CD8-positive, alpha-beta memory T cell (primary cell): Measurements from ENCODE around the gene AGAP1. TPM values are rescaled to one million over a fixed set of nuclear protein-coding genes. Genes with fewer than 3 reads are reported as not detected.

Experiments
- CTCF ChIA-PET: fragments of 350-600 bp; sonication (Branson Sonifier 250); formaldehyde crosslinking; loops from one replicate; lab custom pipeline; 2021; ENCODE audit warnings: antibody characterized with exemption; lab: Charles Lee
- POLR2A ChIA-PET: fragments of 350-600 bp; sonication (Branson Sonifier 250); formaldehyde crosslinking; loops from one replicate; lab custom pipeline; 2021; ENCODE audit warnings: antibody characterized with exemption; lab: Charles Lee
- DNase-seq, 5 donors: peaks; one replicate each; pipeline versions ENCODE4 v3.0.0 to v3.0.0-alpha.2; 2020 to 2022; ENCODE audit warnings: mixed read lengths in 1 of 5
- H3K27ac ChIP-seq: one replicate; pipeline ENCODE4 v1.7.0; 2013; ENCODE audit warnings: low read depth, mild to moderate bottlenecking, low read length, moderate library complexity
- H3K27me3 ChIP-seq: 2 replicates; pipeline ENCODE4 v1.7.0; 2013; ENCODE audit warnings: low read length, mild to moderate bottlenecking; ENCODE audit not compliant: insufficient read depth, poor library complexity, severe bottlenecking
- H3K36me3 ChIP-seq: 2 replicates; pipeline ENCODE4 v1.7.0; 2013; ENCODE audit warnings: mild to moderate bottlenecking, low read length, moderate library complexity; ENCODE audit not compliant: insufficient read depth
- H3K4me1 ChIP-seq: 2 replicates; pipeline ENCODE4 v1.7.0; 2013; ENCODE audit warnings: mild to moderate bottlenecking, low read length, moderate library complexity; ENCODE audit not compliant: insufficient read depth
- H3K4me3 ChIP-seq: 2 replicates; pipeline ENCODE4 v1.7.0; 2013; ENCODE audit warnings: mild to moderate bottlenecking, low read length
- H3K9me3 ChIP-seq: 2 replicates; pipeline ENCODE4 v1.7.0; 2013; ENCODE audit warnings: mild to moderate bottlenecking, low read length
- H3K27ac Mint-ChIP-seq, 8 donors: one replicate each; pipeline ENCODE4 v1.8.0; 2020 to 2021; ENCODE audit warnings: mixed read lengths in 8 of 8, mild to moderate bottlenecking in 6 of 8, inconsistent platforms in 3 of 8, moderate library complexity in 3 of 8
- H3K27me3 Mint-ChIP-seq, 2 donors: one replicate each; pipeline ENCODE4 v1.8.0; 2020 to 2021; ENCODE audit warnings: mixed read lengths in 2 of 2, mild to moderate bottlenecking in 1 of 2, moderate library complexity in 1 of 2
- H3K36me3 Mint-ChIP-seq, 3 donors: one replicate each; pipeline ENCODE4 v1.8.0; 2020 to 2021; ENCODE audit warnings: mixed read lengths in 3 of 3, inconsistent platforms in 1 of 3, mild to moderate bottlenecking in 1 of 3
- H3K4me1 Mint-ChIP-seq, 3 donors: one replicate each; pipeline ENCODE4 v1.8.0; 2020 to 2021; ENCODE audit warnings: mixed read lengths in 3 of 3, inconsistent platforms in 1 of 3, mild to moderate bottlenecking in 1 of 3
- H3K4me3 Mint-ChIP-seq, 7 donors: one replicate each; pipeline ENCODE4 v1.8.0; 2020 to 2021; ENCODE audit warnings: mixed read lengths in 7 of 7, mild to moderate bottlenecking in 6 of 7, moderate library complexity in 4 of 7, inconsistent platforms in 2 of 7
- H3K9me3 Mint-ChIP-seq, 5 donors: one replicate each; pipeline ENCODE4 v1.8.0; 2020 to 2022; ENCODE audit warnings: mixed read lengths in 5 of 5, mild to moderate bottlenecking in 3 of 5, moderate library complexity in 2 of 5, inconsistent platforms in 1 of 5
- polyA plus RNA-seq: library from polyadenylated mRNA; unstranded; fragments of 300-500 nt; fragmentation: Illumina TruSeq; gene quantifications from one replicate; pipeline ENCODE4 v1.2.3, GENCODE V29; 2021
- total RNA-seq, 2 experiments: library from RNA; stranded (reverse); gene quantifications; one replicate each; pipeline ENCODE4 v1.2.3, GENCODE V29; 2021

AGAP1 gene
- total and polyA plus RNA-seq, 3 experiments from 2014 or later = 1.2 to 3.3 (median 2.7) TPM

DNA sequence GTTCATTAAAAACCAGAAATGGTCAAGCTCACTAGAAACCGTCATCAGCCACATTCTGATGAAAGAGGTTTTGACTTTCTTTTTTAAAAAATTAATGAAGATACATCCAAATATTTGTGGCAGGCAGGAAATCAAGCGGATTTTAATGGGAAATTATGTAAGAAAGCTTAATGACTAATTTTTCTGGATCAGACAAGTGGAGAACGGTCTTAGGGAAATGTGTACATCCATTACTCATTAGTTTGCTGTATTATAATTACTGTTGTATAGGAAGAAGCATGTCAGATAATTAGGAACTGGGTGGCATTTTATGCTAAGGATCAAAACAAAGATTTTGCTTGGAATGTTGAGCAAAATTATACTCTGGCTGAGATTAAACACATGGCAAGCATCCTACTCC lies 39.4 kb downstream of the AGAP1 start:
- Mint-ChIP-seq H3K36me3 (no peaks in the 10 kb centered on the region), H3K4me1 (no peaks in the 10 kb centered on the region), H3K27ac (no peak overlapping the region), H3K27me3 (peaks cover 6 to 7% of the 10 kb centered on the region in 2 donors), H3K4me3 (no peak overlapping the region), H3K9me3 (no peaks in the 10 kb centered on the region)
- Histone ChIP-seq H3K4me1 (no peaks in the 10 kb centered on the region), H3K4me3 (no peak overlapping the region), H3K27ac (no peak overlapping the region), H3K27me3 (no peaks in the 10 kb centered on the region), H3K36me3 (no peaks in the 10 kb centered on the region), H3K9me3 (no peaks in the 10 kb centered on the region)
- DNase-seq = no peak
- CTCF ChIA-PET = no interaction called here
- POLR2A ChIA-PET = no interaction called here

GRCh38 chr2:235533616-235534385 lies 40.0 kb downstream of the AGAP1 start:
- H3K9me3 Mint-ChIP-seq = no peaks in the 10 kb centered on the region
- ChIA-PET CTCF (no interaction called here), POLR2A (no interaction called here)
- Histone ChIP-seq H3K27ac (no peak overlapping the region), H3K27me3 (no peaks in the 10 kb centered on the region), H3K4me1 (no peaks in the 10 kb centered on the region), H3K4me3 (no peak overlapping the region), H3K36me3 (no peaks in the 10 kb centered on the region), H3K9me3 (no peaks in the 10 kb centered on the region)
- no peaks in the 10 kb centered on the region for H3K4me1 Mint-ChIP-seq
- no peak overlapping the region for H3K27ac Mint-ChIP-seq
- DNase-seq = no peak
- no peaks in the 10 kb centered on the region for H3K36me3 Mint-ChIP-seq
- H3K27me3 Mint-ChIP-seq = peaks cover 6 to 7% of the 10 kb centered on the region in 2 donors
- peak overlapping the region in 1 of 7 donors; percentile 9 for H3K4me3 Mint-ChIP-seq

DNA sequence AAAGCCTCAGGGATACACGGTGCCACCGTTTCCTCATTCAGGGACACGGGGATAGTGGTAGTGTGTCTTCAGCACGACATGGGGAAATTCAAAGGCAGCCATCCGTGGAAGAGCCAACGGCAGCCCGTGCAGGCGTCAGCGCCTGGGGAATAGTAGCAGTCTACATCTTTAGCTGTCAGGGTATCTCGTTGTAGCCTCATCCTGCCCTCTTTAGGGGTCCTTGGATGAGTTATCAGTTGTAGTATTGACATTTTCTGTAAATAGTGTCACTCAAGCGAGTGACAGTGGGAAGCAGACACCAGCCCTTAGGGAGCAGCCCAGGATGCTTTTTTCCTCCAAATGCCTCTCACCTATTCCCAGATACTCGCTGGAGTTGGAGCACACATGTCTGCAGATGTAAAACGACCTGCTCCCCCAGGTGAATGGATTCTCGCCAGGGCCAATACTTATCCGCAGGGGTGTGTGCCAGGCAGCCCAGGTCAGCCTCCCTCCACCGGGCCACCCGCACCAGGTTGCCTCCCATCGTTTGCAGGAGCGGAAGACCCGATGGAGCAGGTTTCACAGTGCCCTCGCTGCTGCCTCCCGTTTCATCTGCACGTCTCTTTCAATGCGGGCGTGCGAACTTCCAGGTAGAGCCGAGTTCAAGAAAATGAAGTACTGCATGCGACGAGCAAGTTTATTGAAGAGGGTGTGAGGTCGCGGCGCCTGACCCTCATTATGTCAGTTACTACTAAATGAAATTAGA lies 41.0 kb downstream of the AGAP1 start:
- no peaks in the 10 kb centered on the region for H3K4me1 ChIP-seq
- CTCF ChIA-PET = no interaction called here
- no peak overlapping the region for H3K4me3 ChIP-seq
- no peaks in the 10 kb centered on the region for H3K4me1 Mint-ChIP-seq
- no peak overlapping the region for H3K4me3 Mint-ChIP-seq
- H3K27ac Mint-ChIP-seq = no peak overlapping the region
- no peaks in the 10 kb centered on the region for H3K9me3 ChIP-seq
- H3K36me3 Mint-ChIP-seq = no peaks in the 10 kb centered on the region
- no peak for DNase-seq
- H3K27me3 Mint-ChIP-seq = peaks cover 6 to 7% of the 10 kb centered on the region in 2 donors
- H3K27me3 ChIP-seq = no peaks in the 10 kb centered on the region
- no peaks in the 10 kb centered on the region for H3K9me3 Mint-ChIP-seq
- POLR2A ChIA-PET = no interaction called here
- no peak overlapping the region for H3K27ac ChIP-seq
- H3K36me3 ChIP-seq = no peaks in the 10 kb centered on the region

GRCh38 chr2:235535423-235536130 lies 41.7 kb downstream of the AGAP1 start:
- CTCF ChIA-PET = no interaction called here
- no peaks in the 10 kb centered on the region for H3K36me3 ChIP-seq
- Mint-ChIP-seq H3K9me3 (no peaks in the 10 kb centered on the region), H3K27ac (no peak overlapping the region), H3K36me3 (no peaks in the 10 kb centered on the region), H3K4me1 (no peaks in the 10 kb centered on the region), H3K27me3 (peaks cover 0 to 7% of the 10 kb centered on the region in 2 donors), H3K4me3 (no peak overlapping the region)
- no peak overlapping the region for H3K27ac ChIP-seq
- no peaks in the 10 kb centered on the region for H3K9me3 ChIP-seq
- H3K27me3 ChIP-seq = no peaks in the 10 kb centered on the region
- H3K4me1 ChIP-seq = no peaks in the 10 kb centered on the region
- POLR2A ChIA-PET = no interaction called here
- no peak overlapping the region for H3K4me3 ChIP-seq
- no peak for DNase-seq

DNA sequence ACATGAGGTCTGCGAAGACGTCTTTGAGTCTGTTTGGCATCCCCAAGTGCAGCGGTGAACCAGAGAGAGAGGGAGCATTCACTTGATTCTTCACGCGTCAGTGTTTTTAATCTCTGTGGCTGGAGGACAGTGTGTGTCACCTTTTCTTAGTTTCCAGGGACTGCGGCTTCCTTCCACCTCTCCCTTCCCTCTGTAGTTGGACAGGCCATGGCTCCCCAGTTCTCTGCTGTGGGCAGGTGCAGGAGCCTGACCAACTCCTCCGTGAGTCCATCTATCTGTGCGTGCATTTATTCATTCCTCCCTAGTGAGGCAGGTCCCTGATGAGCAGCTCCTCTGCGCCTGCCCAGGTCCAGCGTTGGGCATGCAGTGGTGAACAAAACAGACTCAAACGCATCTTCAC lies 42.9 kb downstream of the AGAP1 start:
- H3K4me1 Mint-ChIP-seq = no peaks in the 10 kb centered on the region
- no peaks in the 10 kb centered on the region for H3K27me3 ChIP-seq
- H3K4me1 ChIP-seq = no peaks in the 10 kb centered on the region
- no peak overlapping the region for H3K27ac ChIP-seq
- H3K4me3 ChIP-seq = no peak overlapping the region
- H3K27me3 Mint-ChIP-seq = peaks cover 0 to 7% of the 10 kb centered on the region in 2 donors
- H3K9me3 ChIP-seq = no peaks in the 10 kb centered on the region
- H3K9me3 Mint-ChIP-seq = no peaks in the 10 kb centered on the region
- ChIA-PET CTCF (interaction anchor here (0.8 kb wide), 1 partner anchor 37 kb away, joined by 3 read pairs; no protein-coding TSS in a partner anchor), POLR2A (no interaction called here)
- no peaks in the 10 kb centered on the region for H3K36me3 Mint-ChIP-seq
- DNase-seq = no peak
- no peaks in the 10 kb centered on the region for H3K36me3 ChIP-seq
- H3K27ac Mint-ChIP-seq = no peak overlapping the region
- no peak overlapping the region for H3K4me3 Mint-ChIP-seq

DNA sequence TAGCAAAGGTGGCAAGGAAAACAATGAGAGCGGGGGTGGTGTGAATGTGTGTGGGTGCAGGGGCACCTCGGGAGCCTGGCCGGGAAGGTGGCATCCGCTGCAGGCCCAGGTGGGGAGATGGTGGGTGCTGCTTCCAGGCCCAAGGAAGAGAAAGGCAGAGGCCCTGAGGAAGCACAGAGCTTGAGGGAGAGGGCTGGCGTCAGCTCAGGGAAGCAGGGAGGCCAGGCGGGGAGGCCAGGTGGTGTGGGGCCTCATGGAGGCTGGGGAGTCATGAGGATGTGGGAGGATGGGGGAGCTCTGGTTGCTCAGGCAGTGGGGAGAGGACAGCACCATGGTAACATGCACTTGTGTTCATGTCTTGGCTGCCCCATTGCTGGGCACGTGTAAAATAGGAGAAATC lies 43.3 kb downstream of the AGAP1 start:
- H3K36me3 Mint-ChIP-seq = no peaks in the 10 kb centered on the region
- no peaks in the 10 kb centered on the region for H3K4me1 Mint-ChIP-seq
- Histone ChIP-seq H3K27me3 (no peaks in the 10 kb centered on the region), H3K27ac (no peak overlapping the region), H3K36me3 (no peaks in the 10 kb centered on the region), H3K4me1 (no peaks in the 10 kb centered on the region), H3K9me3 (no peaks in the 10 kb centered on the region), H3K4me3 (no peak overlapping the region)
- ChIA-PET POLR2A (no interaction called here), CTCF (interaction anchor here (0.8 kb wide), 1 partner anchor 38 kb away, joined by 3 read pairs; no protein-coding TSS in a partner anchor)
- H3K4me3 Mint-ChIP-seq = no peak overlapping the region
- H3K27me3 Mint-ChIP-seq = peaks cover 0 to 7% of the 10 kb centered on the region in 2 donors
- H3K27ac Mint-ChIP-seq = no peak overlapping the region
- no peak for DNase-seq
- no peaks in the 10 kb centered on the region for H3K9me3 Mint-ChIP-seq

GRCh38 chr2:235537587-235537986 lies 43.7 kb downstream of the AGAP1 start:
- H3K27ac ChIP-seq = no peak overlapping the region
- H3K4me1 ChIP-seq = no peaks in the 10 kb centered on the region
- H3K36me3 ChIP-seq = no peaks in the 10 kb centered on the region
- Mint-ChIP-seq H3K4me3 (no peak overlapping the region), H3K9me3 (no peaks in the 10 kb centered on the region), H3K4me1 (no peaks in the 10 kb centered on the region), H3K27ac (no peak overlapping the region), H3K36me3 (no peaks in the 10 kb centered on the region), H3K27me3 (peaks cover 0 to 7% of the 10 kb centered on the region in 2 donors)
- no peak for DNase-seq
- ChIA-PET POLR2A (no interaction called here), CTCF (no interaction called here)
- no peaks in the 10 kb centered on the region for H3K27me3 ChIP-seq
- no peaks in the 10 kb centered on the region for H3K9me3 ChIP-seq
- no peak overlapping the region for H3K4me3 ChIP-seq

- CTCF ChIA-PET = no interaction called here
- Histone ChIP-seq H3K4me1 (no peaks in the 10 kb centered on the region), H3K4me3 (no peak overlapping the region), H3K27me3 (no peaks in the 10 kb centered on the region), H3K9me3 (no peaks in the 10 kb centered on the region), H3K27ac (no peak overlapping the region), H3K36me3 (no peaks in the 10 kb centered on the region)
- no peaks in the 10 kb centered on the region for H3K36me3 Mint-ChIP-seq
- no peak overlapping the region for H3K4me3 Mint-ChIP-seq
- peaks cover 0 to 7% of the 10 kb centered on the region in 2 donors for H3K27me3 Mint-ChIP-seq
- H3K4me1 Mint-ChIP-seq = no peaks in the 10 kb centered on the region
- no peak for DNase-seq
- no peak overlapping the region for H3K27ac Mint-ChIP-seq
- POLR2A ChIA-PET = no interaction called here
- no peaks in the 10 kb centered on the region for H3K9me3 Mint-ChIP-seq
These were observed 44.3 kb downstream of the AGAP1 start for GRCh38 chr2:235538144-235538639.
